ENCODE data around the gene KCNAB1.

DNA sequence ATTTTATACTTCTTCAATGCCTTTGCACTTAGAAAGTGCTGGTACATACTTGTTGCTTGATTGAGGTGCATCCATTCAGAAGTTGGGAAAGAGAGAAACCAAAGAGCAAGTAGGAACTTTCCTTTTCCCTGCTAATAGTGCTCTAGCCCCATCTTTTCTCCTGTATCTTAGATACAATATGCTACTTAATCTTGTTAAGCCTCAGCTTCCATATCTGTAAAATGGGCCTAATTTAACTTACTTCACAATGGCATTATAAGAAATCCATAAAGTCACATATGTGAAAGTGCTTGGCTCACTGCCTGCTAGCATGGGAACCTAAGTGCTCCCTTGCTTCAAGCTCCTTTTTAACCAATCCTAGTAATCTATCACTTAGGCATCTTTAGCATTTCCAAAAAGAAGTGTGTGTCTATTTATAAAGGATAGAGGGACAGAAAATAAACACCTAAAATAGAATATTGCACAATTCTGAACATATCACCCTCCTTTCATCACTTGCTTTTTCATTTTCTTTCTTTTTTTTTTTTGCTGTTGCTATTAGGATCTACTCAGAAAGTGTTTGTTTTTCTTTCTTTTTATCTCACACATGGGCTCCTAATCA, 28.1 kb downstream of the KCNAB1 start:
- TF ChIP-seq, protein P1, sequence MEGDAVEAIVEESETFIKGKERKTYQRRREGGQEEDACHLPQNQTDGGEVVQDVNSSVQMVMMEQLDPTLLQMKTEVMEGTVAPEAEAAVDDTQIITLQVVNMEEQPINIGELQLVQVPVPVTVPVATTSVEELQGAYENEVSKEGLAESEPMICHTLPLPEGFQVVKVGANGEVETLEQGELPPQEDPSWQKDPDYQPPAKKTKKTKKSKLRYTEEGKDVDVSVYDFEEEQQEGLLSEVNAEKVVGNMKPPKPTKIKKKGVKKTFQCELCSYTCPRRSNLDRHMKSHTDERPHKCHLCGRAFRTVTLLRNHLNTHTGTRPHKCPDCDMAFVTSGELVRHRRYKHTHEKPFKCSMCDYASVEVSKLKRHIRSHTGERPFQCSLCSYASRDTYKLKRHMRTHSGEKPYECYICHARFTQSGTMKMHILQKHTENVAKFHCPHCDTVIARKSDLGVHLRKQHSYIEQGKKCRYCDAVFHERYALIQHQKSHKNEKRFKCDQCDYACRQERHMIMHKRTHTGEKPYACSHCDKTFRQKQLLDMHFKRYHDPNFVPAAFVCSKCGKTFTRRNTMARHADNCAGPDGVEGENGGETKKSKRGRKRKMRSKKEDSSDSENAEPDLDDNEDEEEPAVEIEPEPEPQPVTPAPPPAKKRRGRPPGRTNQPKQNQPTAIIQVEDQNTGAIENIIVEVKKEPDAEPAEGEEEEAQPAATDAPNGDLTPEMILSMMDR (IDR thresholded peaks at IDR 0.05), result no peak
- TF ChIP-seq POLR2A (IDR thresholded peaks at IDR 0.05), result no peak
